ENCODE measurements around the gene C3orf85.
"Not testable (repeated sequence)": the region's sequence is repeated elsewhere in the genome, so short reads cannot be mapped to it uniquely, and the experiment has no call there.

Gene C3orf85

GRCh38 chr3:109136523-109136922 is at the start of gene C3orf85:
Gene C3orf85, plus strand, starts transcription at chr3:109136719. Its CDS starts 129 bp downstream, at chr3:109136848.
- DNase-seq = no peak

- DNase-seq = no peak
These were observed 47.3 kb upstream of the C3orf85 start for GRCh38 chr3:109089265-109089664.

DNA sequence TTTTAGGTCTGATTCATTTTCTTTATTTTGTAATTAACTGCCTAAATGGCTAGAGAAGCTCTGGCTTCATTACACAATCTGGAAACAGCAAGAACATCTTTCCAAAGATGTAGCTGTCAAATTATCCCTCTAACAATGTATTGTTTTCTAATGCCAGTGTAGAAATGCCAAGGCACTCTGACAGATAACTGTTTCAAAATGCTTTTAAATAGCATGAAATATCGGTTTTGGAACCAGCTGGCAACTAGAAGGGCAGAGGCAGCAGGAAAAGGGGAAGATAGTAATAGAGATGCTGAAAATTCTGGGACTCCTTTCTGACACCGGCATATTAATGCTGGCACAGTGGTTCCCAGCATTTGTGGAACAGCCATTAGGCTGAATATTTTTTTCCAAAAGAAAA is 44.7 kb upstream of the C3orf85 start:
- no peak for DNase-seq

- DNase-seq = no peak
These were observed 43.0 kb upstream of the C3orf85 start for GRCh38 chr3:109093561-109093960.

- DNase-seq = no peak
These were observed 41.4 kb upstream of the C3orf85 start for GRCh38 chr3:109095166-109095565.

- DNase-seq = no peak
These were observed 38.4 kb upstream of the C3orf85 start for GRCh38 chr3:109098079-109098644.

- DNase-seq = no peak
These were observed 26.9 kb upstream of the C3orf85 start for GRCh38 chr3:109109574-109109973.

DNA sequence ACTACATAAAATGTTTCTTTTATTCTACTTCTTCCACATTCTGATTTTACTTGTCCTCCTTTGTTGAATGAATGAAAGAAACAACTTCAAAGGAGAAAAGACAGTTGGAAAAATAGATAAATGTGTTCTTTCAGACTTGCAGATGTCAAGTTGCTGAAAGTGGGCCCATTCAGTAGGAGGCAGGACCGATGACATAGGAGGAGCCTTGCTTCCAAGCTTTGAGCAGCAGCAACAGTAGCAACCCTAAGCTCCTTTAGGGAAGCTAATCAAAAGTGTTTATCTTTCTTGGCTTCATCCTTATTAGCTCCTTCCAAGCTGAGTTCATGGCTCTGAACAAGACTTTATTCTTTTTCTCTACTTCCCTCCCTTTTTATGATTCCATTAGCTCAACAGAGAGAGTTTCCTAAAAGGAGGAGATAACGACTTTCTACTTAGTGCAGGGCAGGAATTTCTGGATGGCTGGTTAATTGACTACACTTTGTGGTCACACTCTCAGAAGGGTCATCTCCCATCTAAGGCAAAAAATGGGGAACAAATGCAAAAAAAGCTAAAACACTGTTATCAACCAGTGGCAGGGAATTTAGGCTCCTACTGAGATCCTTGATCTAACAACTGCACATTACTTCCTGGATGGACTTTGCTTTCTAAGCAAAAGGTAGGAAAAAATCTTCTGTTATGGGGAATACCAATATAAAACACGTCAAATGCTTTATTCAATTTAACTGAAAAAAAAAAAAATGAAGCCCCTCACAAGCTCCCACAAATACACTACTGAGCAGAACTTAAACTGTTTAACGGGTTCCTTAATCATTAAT is 23.4 kb upstream of the C3orf85 start:
- DNase-seq = no peak

DNA sequence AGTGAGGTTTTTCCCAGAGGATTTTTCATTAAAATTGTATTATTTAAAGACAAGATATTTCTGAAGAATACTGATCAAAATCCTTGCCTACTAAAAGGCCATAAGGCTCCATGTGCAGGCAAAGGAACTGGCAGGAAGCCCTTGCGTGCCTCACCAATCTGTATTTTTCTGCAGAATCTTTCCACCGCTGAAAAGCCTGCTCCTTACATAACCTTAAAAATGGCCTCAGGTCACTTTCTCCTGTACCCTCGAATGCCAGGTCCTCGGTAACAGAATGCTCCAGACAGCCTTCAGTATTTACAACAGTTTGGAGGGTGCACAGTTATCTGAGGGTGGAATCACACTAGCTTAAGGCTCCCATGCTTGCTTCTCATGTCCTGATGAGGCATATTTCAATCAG is 21.8 kb upstream of the C3orf85 start:
- DNase-seq = no peak

DNA sequence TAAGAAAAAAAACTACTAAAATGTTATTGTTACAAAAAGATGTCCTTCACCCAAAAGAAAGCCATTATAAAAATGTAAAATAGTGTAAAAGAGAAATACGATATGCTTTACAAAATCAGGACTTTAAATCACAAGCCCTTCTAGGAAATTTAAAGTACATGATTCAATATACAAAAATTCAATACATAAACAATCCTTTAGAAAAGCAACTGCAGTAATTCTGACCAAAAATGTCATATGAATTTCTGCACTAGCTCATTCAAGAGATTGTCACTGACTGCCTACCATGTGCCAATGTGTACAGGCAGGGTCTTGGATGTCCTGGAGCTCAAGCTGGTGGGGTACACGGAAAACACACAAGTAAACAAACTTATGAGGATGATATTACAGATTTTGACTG is 21.1 kb upstream of the C3orf85 start:
- DNase-seq = no peak

GRCh38 chr3:109116031-109116430 is 20.5 kb upstream of the C3orf85 start:
- DNase-seq = no peak

DNA sequence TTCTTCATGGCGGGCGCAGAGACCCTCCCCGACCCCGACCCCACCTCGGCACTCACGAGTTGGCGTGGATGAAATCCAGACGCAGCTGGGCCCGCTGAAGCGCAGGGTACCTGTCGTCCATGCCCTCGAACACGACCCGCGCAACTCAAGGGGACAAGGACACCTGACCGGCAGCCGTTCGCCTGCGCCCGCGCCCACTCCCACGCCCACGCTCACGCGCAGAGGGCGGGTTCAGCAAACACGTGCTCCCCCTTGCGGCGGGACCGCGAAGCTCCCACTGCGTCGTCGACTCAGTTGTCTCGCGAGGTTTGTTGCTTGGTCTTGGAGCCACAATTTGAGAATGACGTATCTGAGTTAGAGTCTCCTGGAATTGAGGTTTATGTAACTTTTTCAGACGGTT is 18.6 kb upstream of the C3orf85 start, which contains the start of gene MORC1:
Gene MORC1, minus strand, starts transcription at position 196 of the 400 bp plus-strand sequence. Its CDS starts 75 bp downstream, at position 121.
- DNase-seq = no peak

DNA sequence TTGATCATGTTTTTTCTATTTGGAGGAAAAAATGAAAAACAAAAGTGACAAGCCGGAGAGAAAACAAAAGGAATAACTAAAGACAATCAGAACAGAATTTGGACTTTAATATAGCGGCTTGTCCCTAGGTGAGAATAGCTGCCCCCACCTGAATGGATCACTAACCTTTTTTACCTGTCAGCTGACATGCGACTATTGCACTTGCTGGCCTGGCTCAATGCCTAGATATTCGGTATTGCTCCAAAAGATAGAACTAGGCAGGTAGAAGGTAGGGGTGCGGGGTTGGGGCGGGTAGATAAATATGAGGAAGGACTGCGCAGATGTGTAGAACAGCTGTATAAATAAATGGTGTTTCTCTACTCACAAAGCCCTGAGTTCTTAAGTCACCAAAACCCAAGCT is 17.9 kb upstream of the C3orf85 start:
- DNase-seq = no peak

DNA sequence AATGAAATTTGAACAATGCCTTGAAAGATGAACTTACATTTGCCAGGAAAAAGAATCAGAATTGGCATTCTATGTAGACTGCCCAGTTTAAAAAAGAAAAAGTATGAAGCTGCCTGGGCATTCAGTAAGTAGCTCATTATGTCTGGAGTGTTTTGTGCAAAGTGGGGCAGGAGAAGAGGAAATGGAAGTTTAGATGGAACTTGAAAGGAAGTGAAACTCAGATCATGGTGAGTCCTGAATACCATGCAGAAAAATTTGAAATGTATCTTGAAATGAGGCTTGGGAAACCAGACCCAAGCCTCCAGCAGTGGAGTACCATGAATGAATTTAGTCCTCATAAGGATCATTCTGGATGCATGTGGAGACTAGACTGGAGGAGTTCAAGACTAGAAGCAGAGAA is 13.8 kb upstream of the C3orf85 start:
- no peak for DNase-seq

GRCh38 chr3:109125902-109126301 is 10.6 kb upstream of the C3orf85 start:
- no peak for DNase-seq

GRCh38 chr3:109127553-109127952 is 9.0 kb upstream of the C3orf85 start:
- no peak for DNase-seq

- DNase-seq = no peak
These were observed 5.2 kb upstream of the C3orf85 start for GRCh38 chr3:109131276-109131675.

DNA sequence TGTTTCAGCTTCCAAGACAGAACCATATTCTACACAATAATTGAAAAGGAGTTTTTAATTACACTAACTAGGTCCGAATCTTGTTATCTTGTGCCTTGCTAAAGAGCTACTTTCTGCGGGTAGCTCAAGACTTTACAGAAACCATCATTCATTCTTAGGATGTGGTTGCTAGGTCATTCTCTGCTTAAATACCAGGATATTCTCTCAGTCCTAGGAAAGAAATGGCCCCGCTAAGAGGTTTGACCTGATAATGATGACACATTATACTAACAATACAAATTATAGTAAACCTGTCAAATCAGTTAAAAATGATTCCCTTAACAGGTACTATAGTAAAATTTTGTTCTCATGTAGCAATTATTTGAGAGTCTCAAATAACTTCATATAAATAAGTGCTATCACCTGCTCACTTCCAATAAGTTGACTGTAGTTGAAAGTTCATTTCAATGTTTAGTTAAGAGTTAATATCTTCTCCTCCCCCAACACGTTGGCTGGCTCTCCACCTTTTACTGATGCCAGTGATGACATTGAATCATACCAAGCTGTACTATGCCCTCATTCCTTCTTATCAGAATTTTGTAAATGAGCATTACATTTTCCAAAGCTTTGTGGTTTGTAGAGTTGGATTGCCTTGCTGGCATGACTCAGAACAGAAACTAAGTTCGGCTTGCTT is 3.6 kb upstream of the C3orf85 start:
- DNase-seq = no peak

DNA sequence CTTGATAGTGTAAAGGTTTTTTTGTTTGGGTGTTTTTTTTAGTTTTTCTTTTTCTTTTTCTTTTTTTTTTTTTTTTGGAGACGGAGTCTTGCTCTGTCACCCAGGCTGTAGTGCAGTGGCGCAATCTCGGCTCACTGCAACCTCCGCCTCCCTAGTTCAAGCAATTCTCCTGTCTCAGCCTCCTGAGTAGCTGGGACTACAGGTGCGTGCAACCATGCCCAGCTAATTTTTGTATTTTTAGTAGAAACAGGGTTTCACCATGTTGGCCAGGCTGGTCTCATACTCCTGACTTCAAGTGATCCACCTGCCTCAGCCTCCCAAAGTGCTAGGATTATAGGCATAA is 3.1 kb upstream of the C3orf85 start:
- DNase-seq = not testable (repeated sequence)

DNA sequence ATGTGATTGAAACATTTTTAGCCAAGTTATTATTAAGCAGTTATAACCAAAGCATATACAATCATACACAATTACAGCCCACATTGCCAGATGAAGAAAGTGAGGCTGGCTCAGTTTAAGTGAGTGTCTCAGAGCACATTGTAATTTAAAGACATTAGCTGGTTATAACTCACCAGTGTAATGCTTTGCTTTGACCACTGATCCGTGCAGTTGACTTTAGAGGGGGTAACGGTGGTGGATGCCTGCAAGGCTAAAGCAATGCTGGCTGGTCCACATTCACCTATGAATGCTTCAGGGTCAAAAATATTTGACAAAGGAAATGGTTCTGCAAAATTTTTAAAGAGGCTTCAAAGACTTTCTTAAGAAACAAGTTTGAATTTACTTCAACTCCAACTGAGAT is 1.2 kb downstream of the C3orf85 start:
- no peak for DNase-seq

DNA sequence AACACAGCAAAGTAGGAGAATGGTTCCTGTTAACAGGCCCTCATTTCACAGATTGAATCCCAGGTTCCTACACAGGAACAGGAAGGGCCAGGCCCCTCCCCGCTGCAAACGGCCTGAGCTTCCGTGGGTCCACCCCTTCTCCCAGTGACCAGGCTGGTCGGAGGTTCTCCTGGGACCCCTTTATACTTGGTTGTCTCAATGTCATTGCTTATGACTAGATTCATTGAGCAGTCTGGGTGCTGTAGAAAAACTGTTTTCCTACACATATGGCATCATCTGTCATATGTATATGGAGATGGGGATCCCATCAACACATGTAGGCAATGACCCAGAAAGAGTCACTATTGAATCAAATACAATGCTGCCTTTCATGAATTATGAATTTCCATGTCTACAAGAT is 3.8 kb downstream of the C3orf85 start:
- no peak for DNase-seq

GRCh38 chr3:109143646-109144045 is 7.1 kb downstream of the C3orf85 start:
- DNase-seq = no peak

DNA sequence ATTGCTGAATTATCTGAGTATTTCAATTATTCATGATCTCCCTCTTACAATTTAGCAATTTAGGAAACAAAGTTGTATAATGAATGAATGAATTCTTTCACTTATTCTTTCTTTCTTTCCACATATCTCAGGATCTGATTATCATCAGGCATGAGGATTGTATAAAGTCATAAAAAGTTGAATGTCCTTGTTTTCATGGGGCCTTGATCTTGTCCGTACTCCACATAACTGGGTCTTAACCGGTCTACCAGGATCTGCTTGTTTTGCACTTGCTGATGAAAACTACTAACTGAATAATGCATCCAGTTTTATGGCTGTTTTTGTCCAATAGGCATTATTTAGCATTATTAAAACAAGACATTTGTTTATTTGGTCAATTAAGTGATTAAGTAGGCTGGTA is 12.6 kb downstream of the C3orf85 start:
- DNase-seq = no peak

DNA sequence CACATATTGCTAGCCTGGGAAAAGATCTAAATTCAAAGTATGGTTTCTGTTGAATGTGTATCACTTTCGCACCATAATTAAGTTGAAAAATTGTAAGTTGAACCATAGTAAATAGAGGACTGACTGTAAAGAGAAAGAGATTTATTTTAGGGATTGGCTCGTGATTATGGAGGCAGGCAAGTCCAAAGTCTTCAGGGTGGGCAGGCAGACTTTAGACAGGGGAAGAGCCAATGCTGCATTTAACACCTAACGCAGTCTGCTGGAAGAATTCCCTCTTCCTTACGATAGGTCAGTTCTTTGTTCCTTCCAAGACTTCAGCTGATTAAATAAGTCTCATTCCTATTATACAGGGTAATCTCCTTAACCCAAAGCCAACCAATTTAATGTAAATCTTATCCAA is 15.8 kb downstream of the C3orf85 start:
- no peak for DNase-seq

Measured in CD4-positive, alpha-beta T cell treated with Interferon alpha-2 for 1 hour (primary cell).